HG03064 (cell line): ENCODE data around the gene LDB2.

ENCODE experiments used
- ATAC-seq: cut with Tn5 transposase; IDR thresholded peaks from one replicate; pipeline ENCODE4 v1.9.1; 2021; ENCODE audit warnings: low read depth; ENCODE audit not compliant: unreplicated experiment

The LDB2 gene

DNA sequence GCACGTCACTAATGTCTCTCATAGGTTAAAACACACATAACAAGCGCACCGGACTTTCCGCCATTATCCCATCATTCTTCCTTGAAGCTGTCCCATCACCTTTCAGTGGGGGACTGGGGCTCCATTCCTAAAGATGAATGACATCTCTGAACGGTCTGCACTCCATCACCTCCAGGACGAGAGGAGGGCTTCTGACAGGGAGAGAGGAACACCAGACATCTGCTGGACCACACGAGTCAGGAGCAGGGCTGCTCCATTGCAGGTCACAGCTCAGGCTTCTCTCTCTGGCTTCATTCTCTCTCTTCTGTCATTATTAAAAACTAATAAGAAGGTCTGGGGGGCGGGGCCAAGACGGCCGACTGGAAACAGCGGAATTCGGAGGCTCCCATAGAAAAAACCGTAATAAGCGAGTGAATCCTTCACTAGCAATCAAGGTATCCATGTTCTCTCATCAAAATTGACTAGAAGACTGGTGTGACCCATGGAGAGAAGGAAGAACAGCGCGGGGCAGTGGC is 289.8 kb downstream of the LDB2 start:
- ATAC-seq, result no peak

GRCh38 chr4:16608123-16608522 is 290.3 kb downstream of the LDB2 start:
- ATAC-seq, result no peak

- no peak for ATAC-seq
Measured at GRCh38 chr4:16607241-16608066, 291.0 kb downstream of the LDB2 start.

GRCh38 chr4:16606691-16607090 is 291.8 kb downstream of the LDB2 start:
- ATAC-seq, result no peak

DNA sequence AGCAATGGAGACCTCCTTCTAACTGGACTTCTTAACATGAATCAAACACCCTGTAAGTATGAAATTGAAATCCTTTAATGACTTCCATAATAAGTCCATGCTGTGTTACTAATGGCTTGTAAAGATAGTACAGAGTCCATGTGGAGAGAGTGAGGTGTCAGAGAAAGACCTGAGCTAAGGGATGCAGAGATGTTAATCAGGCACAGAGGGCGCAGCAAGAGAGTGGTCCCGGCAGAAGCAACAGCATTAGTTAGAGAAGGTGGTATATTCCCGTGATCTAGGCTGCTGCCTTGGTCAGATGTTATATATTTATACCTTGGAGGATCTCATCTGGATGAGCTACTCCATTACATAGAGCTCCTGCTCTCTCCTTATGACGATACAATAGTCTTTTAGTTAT is 295.3 kb downstream of the LDB2 start:
- no peak for ATAC-seq

DNA sequence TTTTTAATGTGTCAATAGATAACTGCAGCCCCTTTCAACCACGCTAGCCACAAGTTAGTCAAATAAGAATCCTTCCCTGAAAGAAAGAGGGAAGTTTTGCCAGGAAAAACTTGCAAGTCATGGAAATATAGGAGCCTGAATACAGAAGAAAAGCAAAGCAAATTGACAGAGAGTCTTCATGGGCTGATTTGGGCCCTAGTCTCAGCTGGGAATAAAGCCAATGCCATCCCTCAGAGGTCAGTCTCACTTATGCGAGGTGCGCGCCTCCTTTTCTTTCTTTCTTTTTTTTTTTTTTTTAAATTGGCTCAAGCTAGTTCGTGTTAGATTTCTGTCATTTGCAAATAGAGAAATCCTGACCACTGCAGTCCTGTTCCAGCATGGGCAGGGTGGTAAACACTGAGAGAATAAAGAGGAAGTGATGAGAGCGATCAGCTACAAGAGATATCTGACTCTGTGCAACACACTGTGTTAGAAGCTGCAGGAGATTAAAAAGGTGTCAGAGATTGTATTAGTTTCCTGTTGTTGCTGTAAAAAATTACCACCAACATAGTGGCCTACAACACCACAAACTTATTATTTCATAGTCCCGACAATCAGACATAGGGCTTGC is 299.7 kb downstream of the LDB2 start:
- no peak for ATAC-seq

GRCh38 chr4:16597845-16598596 is 300.4 kb downstream of the LDB2 start:
- no peak for ATAC-seq

GRCh38 chr4:16597443-16597842 is 301.0 kb downstream of the LDB2 start:
- ATAC-seq, result no peak

DNA sequence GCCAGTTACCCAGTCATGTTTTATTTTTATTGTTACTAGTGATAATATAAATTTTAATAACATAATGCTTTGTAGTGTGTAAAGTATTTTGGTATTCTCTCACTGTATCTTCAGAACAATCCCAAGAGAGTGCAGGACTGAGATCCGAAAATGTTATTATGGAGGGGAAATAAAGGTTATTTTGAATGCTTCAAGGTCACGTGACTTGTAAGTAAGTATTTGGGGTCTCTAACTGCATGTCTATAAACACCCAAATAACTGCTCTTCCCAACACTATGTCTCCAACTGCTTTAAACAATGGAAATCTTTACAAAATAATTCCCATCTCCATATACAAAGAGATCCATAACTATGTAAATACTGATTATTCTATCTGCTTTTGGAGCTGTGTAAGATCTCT is 302.2 kb downstream of the LDB2 start:
- ATAC-seq, result no peak

- ATAC-seq, result no peak
Measured at GRCh38 chr4:16594128-16594527, 304.3 kb downstream of the LDB2 start.

DNA sequence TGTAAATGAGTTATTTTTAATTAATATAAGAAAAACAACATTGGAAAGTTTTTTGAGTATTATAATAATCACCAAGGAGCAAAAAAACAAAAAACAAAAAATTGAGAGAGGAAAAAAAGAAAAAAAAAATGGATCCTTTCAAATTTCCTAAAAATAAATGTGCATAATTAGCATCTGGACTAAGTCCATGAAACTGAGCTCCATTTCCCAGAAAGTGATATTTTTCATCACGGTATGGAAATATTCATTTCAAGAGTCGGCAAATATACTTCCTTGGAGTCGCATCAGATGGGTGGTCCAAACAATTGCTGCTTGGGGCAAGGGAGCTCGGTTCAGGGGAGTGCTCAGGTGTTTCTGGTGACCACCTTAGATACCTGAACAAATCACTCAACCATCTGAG is 305.1 kb downstream of the LDB2 start:
- no peak for ATAC-seq

DNA sequence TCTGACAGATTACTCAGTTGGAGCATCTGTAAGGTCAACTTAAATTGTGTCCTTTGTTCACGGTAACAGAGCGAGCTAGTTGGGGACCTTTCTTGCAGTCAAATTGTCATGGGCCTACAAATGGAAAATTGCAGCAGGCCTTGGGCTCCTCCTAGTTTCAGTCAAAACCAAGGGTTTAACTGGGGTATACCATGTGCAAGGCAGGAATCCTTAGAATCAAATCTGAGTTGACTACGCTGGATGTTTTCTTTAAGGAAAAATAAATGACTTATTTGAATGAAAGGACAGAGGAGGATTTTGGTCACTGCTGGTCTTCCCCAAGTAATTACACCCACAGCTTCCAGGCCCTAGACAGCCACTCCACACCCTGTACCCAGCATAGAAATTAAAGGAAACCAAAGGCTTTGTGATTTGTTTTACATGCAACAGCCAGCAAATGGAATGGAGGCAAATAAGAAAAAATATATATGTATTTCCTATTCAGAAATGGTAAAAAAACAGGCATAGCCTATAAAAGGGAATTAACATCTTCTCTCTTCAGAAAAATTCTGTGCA is 307.1 kb downstream of the LDB2 start:
- ATAC-seq, result no peak

DNA sequence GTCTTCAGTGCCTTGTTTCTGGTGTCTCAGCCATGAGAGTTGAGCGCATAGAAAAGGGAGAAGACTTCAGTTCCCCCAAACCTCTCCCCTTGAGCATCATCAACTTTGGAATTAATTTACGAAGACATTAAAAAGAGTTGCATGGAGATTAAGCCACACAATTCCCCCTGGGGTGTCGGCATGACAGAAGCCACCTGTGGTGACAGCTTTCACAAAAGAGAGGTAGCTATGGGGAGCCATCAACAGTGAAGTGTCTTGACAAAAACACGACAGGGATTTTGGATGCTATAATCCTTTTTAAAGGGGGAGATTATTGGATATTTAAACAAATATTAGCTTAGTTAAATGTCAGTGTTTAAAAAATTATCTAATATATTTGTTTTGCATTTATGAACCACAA is 307.6 kb downstream of the LDB2 start:
- ATAC-seq, result no peak

GRCh38 chr4:16588651-16589050 is 309.8 kb downstream of the LDB2 start:
- ATAC-seq, result no peak

- no peak for ATAC-seq
Measured at GRCh38 chr4:16588149-16588548, 310.3 kb downstream of the LDB2 start.

- ATAC-seq, result no peak
Measured at GRCh38 chr4:16585053-16585452, 313.4 kb downstream of the LDB2 start.

DNA sequence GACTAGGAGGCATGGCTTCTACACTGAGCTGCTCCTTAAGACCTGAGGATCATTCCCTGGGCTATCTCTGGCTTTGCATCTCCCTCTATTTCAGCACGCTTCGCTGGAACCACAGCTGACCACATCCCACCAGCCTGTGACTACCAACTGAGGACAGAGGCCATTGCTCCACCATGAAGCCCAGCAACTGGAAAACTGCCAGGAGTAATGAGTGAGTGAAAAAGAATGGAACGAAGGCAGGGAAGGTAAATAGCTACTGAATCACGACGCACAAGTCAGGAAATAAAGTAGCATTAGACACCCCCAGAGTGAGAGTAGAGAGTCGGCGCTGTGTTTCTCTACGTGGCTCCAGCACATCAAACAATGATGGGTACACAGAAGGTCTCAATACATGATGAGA is 314.7 kb downstream of the LDB2 start:
- ATAC-seq, result no peak

GRCh38 chr4:16582526-16582925 is 315.9 kb downstream of the LDB2 start:
- ATAC-seq, result no peak

- ATAC-seq, result no peak
Measured at GRCh38 chr4:16582036-16582435, 316.4 kb downstream of the LDB2 start.

GRCh38 chr4:16581117-16581516 is 317.3 kb downstream of the LDB2 start:
- no peak for ATAC-seq

- no peak for ATAC-seq
Measured at GRCh38 chr4:16580514-16580913, 317.9 kb downstream of the LDB2 start.
